ENCODE data around the gene FOXF1. TPM values are rescaled to one million over a fixed set of nuclear protein-coding genes. Genes with fewer than 3 reads are reported as not detected.

Gene FOXF1
- total RNA-seq, 1 donor from 2014 or later: 46.4 TPM

DNA sequence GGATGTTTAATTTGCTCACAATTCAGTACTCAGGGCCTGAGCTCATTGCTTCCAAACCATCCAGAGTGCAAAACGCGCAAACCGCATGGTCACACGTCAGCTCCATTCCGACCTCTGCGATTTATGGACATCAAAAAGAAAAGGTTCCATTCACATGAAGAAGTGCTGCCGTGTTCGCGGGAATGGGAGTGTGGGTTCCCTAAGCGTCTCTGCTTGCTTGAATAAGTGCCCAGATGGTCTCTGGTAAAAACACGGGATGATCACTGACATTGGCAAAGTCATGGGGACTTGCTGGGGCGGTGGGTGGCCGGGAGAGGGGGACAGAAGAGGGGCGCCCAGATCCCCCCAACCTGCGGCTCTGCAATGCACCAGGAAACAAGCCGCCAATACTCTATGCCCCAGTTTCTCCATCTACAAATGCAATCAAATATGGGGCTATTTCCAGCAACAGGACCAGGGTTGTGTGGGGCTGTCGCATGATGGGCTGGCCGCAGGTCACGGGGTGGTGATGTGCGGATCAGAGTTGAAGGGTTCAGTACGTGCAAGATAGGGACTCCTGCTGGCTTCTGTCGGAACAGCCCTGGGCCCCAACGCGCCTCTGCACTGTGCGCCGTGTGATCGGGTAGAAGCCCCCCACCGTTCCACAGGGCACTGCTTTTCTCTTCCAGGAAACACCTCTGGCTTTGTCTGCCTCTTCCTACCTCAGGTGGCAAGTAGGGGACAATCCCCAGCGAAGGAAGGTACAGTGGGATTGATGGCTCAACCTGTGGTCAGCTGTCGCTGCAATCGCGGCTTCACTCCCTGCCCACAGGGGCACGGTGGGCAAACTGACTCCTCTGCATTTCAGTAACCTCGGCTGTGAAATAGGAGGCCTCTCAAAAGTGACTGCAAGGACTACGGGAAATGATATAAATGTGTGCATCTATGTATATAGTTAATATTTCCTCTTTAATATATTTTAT lies 11.2 kb downstream of the FOXF1 start:
- Histone ChIP-seq H3K36me3 (no peaks in the 10 kb centered on the region), H3K9me3 (no peaks in the 10 kb centered on the region), H3K27ac (no peak overlapping the region), H3K27me3 (peaks cover 44% of the 10 kb centered on the region), H3K4me3 (no peak overlapping the region), H3K4me1 (no peaks in the 10 kb centered on the region)
- ATAC-seq (no peak), DNase-seq (no peak)
- intact Hi-C loops (cut with DNase I): loop anchor here (10.0 kb wide), 1 partner anchor 697 kb away; no protein-coding TSS in a partner anchor
- TF ChIP-seq, protein P1, sequence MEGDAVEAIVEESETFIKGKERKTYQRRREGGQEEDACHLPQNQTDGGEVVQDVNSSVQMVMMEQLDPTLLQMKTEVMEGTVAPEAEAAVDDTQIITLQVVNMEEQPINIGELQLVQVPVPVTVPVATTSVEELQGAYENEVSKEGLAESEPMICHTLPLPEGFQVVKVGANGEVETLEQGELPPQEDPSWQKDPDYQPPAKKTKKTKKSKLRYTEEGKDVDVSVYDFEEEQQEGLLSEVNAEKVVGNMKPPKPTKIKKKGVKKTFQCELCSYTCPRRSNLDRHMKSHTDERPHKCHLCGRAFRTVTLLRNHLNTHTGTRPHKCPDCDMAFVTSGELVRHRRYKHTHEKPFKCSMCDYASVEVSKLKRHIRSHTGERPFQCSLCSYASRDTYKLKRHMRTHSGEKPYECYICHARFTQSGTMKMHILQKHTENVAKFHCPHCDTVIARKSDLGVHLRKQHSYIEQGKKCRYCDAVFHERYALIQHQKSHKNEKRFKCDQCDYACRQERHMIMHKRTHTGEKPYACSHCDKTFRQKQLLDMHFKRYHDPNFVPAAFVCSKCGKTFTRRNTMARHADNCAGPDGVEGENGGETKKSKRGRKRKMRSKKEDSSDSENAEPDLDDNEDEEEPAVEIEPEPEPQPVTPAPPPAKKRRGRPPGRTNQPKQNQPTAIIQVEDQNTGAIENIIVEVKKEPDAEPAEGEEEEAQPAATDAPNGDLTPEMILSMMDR (IDR thresholded peaks at IDR 0.05): no peak

DNA sequence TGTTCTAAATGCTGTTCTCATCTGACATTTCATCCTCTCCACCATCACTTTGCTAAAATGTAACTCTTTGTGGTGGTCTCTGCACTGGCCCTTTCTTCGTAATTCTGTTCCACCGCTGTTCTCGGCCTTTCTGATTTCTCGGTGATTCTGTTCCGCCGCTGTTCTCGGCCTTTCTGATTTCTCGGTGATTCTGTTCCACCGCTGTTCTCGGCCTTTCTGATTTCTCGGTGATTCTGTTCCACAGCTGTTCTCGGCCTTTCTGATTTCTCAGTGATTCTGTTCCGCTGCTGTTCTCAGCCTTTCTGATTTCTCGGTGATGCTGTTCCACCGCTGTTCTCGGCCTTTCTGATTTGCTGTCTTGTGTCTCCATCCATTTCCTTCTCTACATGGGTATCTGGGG lies 12.3 kb downstream of the FOXF1 start:
- ATAC-seq (no peak), DNase-seq (no peak)
- intact Hi-C loops (cut with DNase I): loop anchor here (10.0 kb wide), 1 partner anchor 698 kb away; no protein-coding TSS in a partner anchor
- Histone ChIP-seq H3K27ac (no peak overlapping the region), H3K4me3 (no peak overlapping the region), H3K9me3 (no peaks in the 10 kb centered on the region), H3K4me1 (no peaks in the 10 kb centered on the region), H3K27me3 (peaks cover 39% of the 10 kb centered on the region), H3K36me3 (no peaks in the 10 kb centered on the region)
- TF ChIP-seq, protein P1 (IDR thresholded peaks at IDR 0.05): no peak

DNA sequence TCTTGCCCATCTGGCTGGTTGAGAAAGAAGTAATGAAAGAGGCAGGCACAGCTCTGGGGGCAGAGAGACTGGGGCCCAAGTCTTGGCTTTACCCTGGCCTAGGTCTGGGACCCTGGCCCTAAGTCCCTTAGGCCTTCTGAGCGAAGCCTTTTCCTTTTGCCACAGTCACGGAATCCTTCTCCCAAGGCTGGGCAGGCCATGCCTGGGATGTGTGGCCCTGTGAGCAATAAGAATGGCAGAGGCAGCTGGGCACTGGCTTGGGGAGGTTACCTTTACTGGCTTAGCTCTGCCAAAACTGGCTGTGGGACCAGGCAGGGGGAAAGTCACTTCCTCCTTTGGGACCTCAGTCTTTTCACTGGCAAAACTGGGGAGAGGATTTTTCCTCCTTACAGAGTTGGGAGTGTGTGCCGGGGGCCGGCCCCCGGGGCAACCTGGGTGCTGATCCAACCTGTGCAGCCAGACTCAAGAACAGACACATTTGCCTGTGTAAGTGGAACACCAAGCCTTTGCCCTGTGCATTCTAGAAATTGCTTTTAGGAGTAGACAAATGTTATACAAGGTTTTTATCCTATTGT lies 12.9 kb downstream of the FOXF1 start:
- TF ChIP-seq, protein P1 (IDR thresholded peaks at IDR 0.05): no peak
- Histone ChIP-seq H3K4me3 (no peak overlapping the region), H3K27me3 (peaks cover 35% of the 10 kb centered on the region), H3K4me1 (no peaks in the 10 kb centered on the region), H3K27ac (no peak overlapping the region), H3K36me3 (no peaks in the 10 kb centered on the region), H3K9me3 (no peaks in the 10 kb centered on the region)
- ATAC-seq (no peak), DNase-seq (peak; percentile 44)
- intact Hi-C loops (cut with DNase I): loop anchor here (10.0 kb wide), 1 partner anchor 698 kb away; no protein-coding TSS in a partner anchor

DNA sequence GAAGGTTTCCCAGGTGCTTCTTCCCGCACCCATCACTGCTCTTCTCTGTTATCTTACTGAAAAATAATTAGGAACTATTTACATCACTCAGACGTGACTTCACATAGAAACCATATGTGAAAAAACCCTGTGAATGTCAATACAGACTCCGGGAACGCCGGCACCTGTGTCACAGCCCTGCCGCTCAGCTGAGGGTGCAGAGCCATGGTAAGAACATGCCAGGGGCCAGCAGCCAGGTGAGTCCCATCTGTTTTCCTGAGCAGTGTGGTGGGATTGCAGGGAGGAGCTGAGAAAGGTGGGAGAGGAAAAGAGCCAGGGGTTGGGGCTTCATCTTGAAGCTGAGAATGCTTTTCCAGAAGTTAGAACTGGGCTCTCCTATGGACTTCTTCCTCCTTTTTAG lies 13.7 kb downstream of the FOXF1 start:
- ATAC-seq (no peak), DNase-seq (peak; percentile 53)
- intact Hi-C loops (cut with DNase I): loop anchor here (10.0 kb wide), 1 partner anchor 699 kb away; no protein-coding TSS in a partner anchor
- no peak overlapping the region for H3K4me3 ChIP-seq
- H3K27me3 ChIP-seq: peaks cover 28% of the 10 kb centered on the region
- no peaks in the 10 kb centered on the region for H3K36me3 ChIP-seq
- no peaks in the 10 kb centered on the region for H3K4me1 ChIP-seq
- no peaks in the 10 kb centered on the region for H3K9me3 ChIP-seq
- TF ChIP-seq, protein P1 (IDR thresholded peaks at IDR 0.05): no peak
- no peak overlapping the region for H3K27ac ChIP-seq

DNA sequence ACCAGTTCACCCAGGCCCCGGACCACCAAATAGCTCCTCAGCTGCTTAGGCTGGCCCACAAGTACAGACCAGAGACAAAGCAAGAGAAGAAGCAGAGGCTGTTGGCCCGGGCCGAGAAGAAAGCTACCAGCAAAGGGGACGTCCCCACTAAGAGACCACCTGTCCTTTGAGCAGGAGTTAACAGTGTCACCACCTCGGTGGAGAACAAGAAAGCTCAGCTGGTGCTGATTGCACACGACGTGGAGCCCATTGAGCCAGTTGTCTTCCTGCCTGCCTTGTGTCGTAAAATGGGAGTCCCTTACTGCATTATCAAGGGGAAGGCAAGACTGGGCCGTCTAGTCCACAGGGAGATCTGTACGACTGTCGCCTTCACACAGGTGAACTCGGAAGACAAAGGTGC lies 15.4 kb downstream of the FOXF1 start:
- intact Hi-C loops (cut with DNase I): loop anchor here (10.0 kb wide), 1 partner anchor 701 kb away; no protein-coding TSS in a partner anchor
- Histone ChIP-seq H3K4me3 (no peak overlapping the region), H3K27ac (no peak overlapping the region), H3K27me3 (peaks cover 14% of the 10 kb centered on the region), H3K36me3 (no peaks in the 10 kb centered on the region), H3K4me1 (no peaks in the 10 kb centered on the region), H3K9me3 (no peaks in the 10 kb centered on the region)
- DNase-seq: peak; percentile 17
- no peak for ATAC-seq
- TF ChIP-seq, protein P1 (IDR thresholded peaks at IDR 0.05): no peak

Measured in upper lobe of right lung (tissue), 1 donor.